ENCODE measurements around the gene PSMB11. TPM values are rescaled to one million over a fixed set of nuclear protein-coding genes. Genes with fewer than 3 reads are reported as not detected.

Gene PSMB11
- total RNA-seq, 1 donor from 2014 or later: not detected

GRCh38 chr14:23052182-23052623 lies 10.2 kb downstream of the PSMB11 start:
- intact Hi-C loops (cut with micrococcal nuclease): loop anchor here (10.0 kb wide), 1 partner anchor 737 kb away; no protein-coding TSS in a partner anchor
- DNase-seq (no peak), ATAC-seq (ENCODE audit: low read depth) (no peak)
- no peak for TF ChIP-seq CTCF (IDR thresholded peaks at IDR 0.05)
- ChIA-PET POLR2A (no interaction called here), CTCF (interaction anchor here (0.9 to 1.5 kb wide), 2 partner anchors 66 to 80 kb away, joined by 4 read pairs; no protein-coding TSS in a partner anchor)
- Mint-ChIP-seq H3K9me3 (no peaks in the 10 kb centered on the region), H3K27me3 (peaks cover 3% of the 10 kb centered on the region), H3K27ac (no peak overlapping the region), H3K36me3 (ENCODE audit: low read depth) (no peaks in the 10 kb centered on the region), H3K4me1 (peaks cover 13% of the 10 kb centered on the region), H3K4me3 (no peak overlapping the region)

GRCh38 chr14:23052671-23053070 lies 10.7 kb downstream of the PSMB11 start:
- ChIA-PET POLR2A (interaction anchor here (0.6 kb wide), 1 partner anchor 30 kb away, joined by 3 read pairs; no protein-coding TSS in a partner anchor), CTCF (interaction anchor here (0.9 to 1.7 kb wide), 4 partner anchors 58 to 81 kb away, joined by 4 to 7 read pairs (median 4); no protein-coding TSS in a partner anchor)
- no peak for TF ChIP-seq CTCF (IDR thresholded peaks at IDR 0.05)
- no peaks in the 10 kb centered on the region for H3K9me3 Mint-ChIP-seq
- H3K27me3 Mint-ChIP-seq: peaks cover 2% of the 10 kb centered on the region
- H3K4me3 Mint-ChIP-seq: no peak overlapping the region
- H3K4me1 Mint-ChIP-seq: peaks cover 13% of the 10 kb centered on the region
- DNase-seq: no peak
- no peak for ATAC-seq (ENCODE audit: low read depth)
- intact Hi-C loops (cut with micrococcal nuclease): loop anchor here (10.0 kb wide), 1 partner anchor 738 kb away; no protein-coding TSS in a partner anchor
- H3K36me3 Mint-ChIP-seq (ENCODE audit: low read depth): no peaks in the 10 kb centered on the region
- H3K27ac Mint-ChIP-seq: no peak overlapping the region

GRCh38 chr14:23053426-23053825 lies 11.4 kb downstream of the PSMB11 start:
- no peak for ATAC-seq (ENCODE audit: low read depth)
- ChIA-PET POLR2A (interaction anchor here (0.6 kb wide), 1 partner anchor 29 kb away, joined by 3 read pairs; no protein-coding TSS in a partner anchor), CTCF (interaction anchor here (1.1 to 2.4 kb wide), 3 partner anchors 58 to 81 kb away, joined by 4 to 9 read pairs (median 7); no protein-coding TSS in a partner anchor)
- H3K4me3 Mint-ChIP-seq: no peak overlapping the region
- no peaks in the 10 kb centered on the region for H3K9me3 Mint-ChIP-seq
- H3K27me3 Mint-ChIP-seq: peaks cover 2% of the 10 kb centered on the region
- no peak for DNase-seq
- H3K27ac Mint-ChIP-seq: no peak overlapping the region
- peaks cover 18% of the 10 kb centered on the region for H3K4me1 Mint-ChIP-seq
- intact Hi-C loops (cut with micrococcal nuclease): loop anchor here (10.0 kb wide), 1 partner anchor 739 kb away; no protein-coding TSS in a partner anchor
- no peak for TF ChIP-seq CTCF (IDR thresholded peaks at IDR 0.05)
- peaks cover 5% of the 10 kb centered on the region for H3K36me3 Mint-ChIP-seq (ENCODE audit: low read depth)

GRCh38 chr14:23054000-23054811 lies 12.2 kb downstream of the PSMB11 start:
- ATAC-seq (ENCODE audit: low read depth) (no peak), DNase-seq (no peak)
- H3K9me3 Mint-ChIP-seq: no peaks in the 10 kb centered on the region
- peaks cover 11% of the 10 kb centered on the region for H3K36me3 Mint-ChIP-seq (ENCODE audit: low read depth)
- no peak overlapping the region for H3K27ac Mint-ChIP-seq
- no peak for TF ChIP-seq CTCF (IDR thresholded peaks at IDR 0.05)
- peaks cover 18% of the 10 kb centered on the region for H3K4me1 Mint-ChIP-seq
- intact Hi-C loops (cut with micrococcal nuclease): loop anchor here (10.0 kb wide), 1 partner anchor 739 kb away; no protein-coding TSS in a partner anchor
- CTCF ChIA-PET: interaction anchor here (0.8 to 10.5 kb wide), 6 partner anchors 59 to 82 kb away, joined by 3 to 284 read pairs (median 8); partner anchors contain the start of gene AJUBA
- H3K4me3 Mint-ChIP-seq: no peak overlapping the region
- peaks cover 2% of the 10 kb centered on the region for H3K27me3 Mint-ChIP-seq
- POLR2A ChIA-PET: interaction anchor here (0.6 kb wide), 1 partner anchor 59 kb away, joined by 5 read pairs; no protein-coding TSS in a partner anchor
